ENCODE results near the gene MPND. TPM values are rescaled to one million over a fixed set of nuclear protein-coding genes. Genes with fewer than 3 reads are reported as not detected.

The MPND gene
- total and polyA plus RNA-seq, 2 of the 13 experiments (the other 11 are each of a cell fraction or from before 2014, with no cell fraction given) = 10.8 to 15.8 TPM

DNA sequence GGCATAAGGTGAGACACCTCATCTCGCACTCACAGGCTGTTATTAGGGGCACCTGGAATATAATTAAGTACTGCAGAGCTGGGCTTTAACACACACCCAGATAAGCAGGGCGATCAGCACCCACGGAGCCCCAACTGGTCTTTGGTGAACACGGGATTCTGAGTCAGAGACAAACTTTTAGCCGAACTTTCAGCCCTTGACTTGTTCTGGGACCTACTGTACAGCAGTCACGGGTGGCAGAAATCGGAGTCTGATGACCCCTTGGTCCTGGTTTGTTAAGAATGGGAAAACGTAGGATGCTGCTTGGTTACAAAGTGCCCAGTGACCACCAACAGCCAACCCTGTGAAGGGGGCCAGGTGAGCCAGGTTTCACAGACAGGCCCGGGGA lies 47.9 kb downstream of the MPND start (continued):
- TF ChIP-seq, protein P1, sequence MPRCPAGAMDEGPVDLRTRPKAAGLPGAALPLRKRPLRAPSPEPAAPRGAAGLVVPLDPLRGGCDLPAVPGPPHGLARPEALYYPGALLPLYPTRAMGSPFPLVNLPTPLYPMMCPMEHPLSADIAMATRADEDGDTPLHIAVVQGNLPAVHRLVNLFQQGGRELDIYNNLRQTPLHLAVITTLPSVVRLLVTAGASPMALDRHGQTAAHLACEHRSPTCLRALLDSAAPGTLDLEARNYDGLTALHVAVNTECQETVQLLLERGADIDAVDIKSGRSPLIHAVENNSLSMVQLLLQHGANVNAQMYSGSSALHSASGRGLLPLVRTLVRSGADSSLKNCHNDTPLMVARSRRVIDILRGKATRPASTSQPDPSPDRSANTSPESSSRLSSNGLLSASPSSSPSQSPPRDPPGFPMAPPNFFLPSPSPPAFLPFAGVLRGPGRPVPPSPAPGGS (CRISPR knock-in tag; IDR thresholded peaks at IDR 0.05) = no peak
- TF ChIP-seq GFI1 (CRISPR knock-in tag; IDR thresholded peaks at IDR 0.05; ENCODE audit: borderline replicate concordance) (no peak), ISX (CRISPR knock-in tag; conservative IDR thresholded peaks at IDR 0.05) (no peak), ZNF354B (CRISPR knock-in tag; IDR thresholded peaks at IDR 0.05) (no peak), ASH2L (IDR thresholded peaks at IDR 0.05; ENCODE audit: insufficient read length, low read depth, low read length) (peak; percentile 3), KDM6A (CRISPR knock-in tag; IDR thresholded peaks at IDR 0.05; ENCODE audit: low read depth) (no peak), SMAD1 (CRISPR knock-in tag; IDR thresholded peaks at IDR 0.05; ENCODE audit: borderline replicate concordance, low read depth) (no peak), WIZ (CRISPR knock-in tag; IDR thresholded peaks at IDR 0.05) (no peak), ZKSCAN1 (IDR thresholded peaks at IDR 0.05; ENCODE audit: low read length) (0 out of 2 replicates have a peak, but pooled peaks have one; percentile 0), ZNF124 (CRISPR knock-in tag; IDR thresholded peaks at IDR 0.05) (no peak), ZNF652 (CRISPR knock-in tag; IDR thresholded peaks at IDR 0.05; ENCODE audit: borderline replicate concordance, low read depth) (no peak), PRPF4 (IDR thresholded peaks at IDR 0.05; ENCODE audit: low read depth, low read length, poor library complexity, severe bottlenecking) (no peak), PTBP1 (IDR thresholded peaks at IDR 0.05; ENCODE audit: low read depth, low read length, poor library complexity, severe bottlenecking) (no peak), POLR2AphosphoS2 (IDR thresholded peaks at IDR 0.05; ENCODE audit: low read depth, low read length) (no peak), ZNF496 (CRISPR knock-in tag; IDR thresholded peaks at IDR 0.05; ENCODE audit: insufficient replicate concordance) (no peak), HNRNPK (IDR thresholded peaks at IDR 0.05; ENCODE audit: low read depth, low read length, poor library complexity, severe bottlenecking) (no peak), ZNF713 (CRISPR knock-in tag; IDR thresholded peaks at IDR 0.05) (no peak), PAX8 (CRISPR knock-in tag; IDR thresholded peaks at IDR 0.05; ENCODE audit: borderline replicate concordance) (no peak)
- TF ChIP-seq, protein P2, sequence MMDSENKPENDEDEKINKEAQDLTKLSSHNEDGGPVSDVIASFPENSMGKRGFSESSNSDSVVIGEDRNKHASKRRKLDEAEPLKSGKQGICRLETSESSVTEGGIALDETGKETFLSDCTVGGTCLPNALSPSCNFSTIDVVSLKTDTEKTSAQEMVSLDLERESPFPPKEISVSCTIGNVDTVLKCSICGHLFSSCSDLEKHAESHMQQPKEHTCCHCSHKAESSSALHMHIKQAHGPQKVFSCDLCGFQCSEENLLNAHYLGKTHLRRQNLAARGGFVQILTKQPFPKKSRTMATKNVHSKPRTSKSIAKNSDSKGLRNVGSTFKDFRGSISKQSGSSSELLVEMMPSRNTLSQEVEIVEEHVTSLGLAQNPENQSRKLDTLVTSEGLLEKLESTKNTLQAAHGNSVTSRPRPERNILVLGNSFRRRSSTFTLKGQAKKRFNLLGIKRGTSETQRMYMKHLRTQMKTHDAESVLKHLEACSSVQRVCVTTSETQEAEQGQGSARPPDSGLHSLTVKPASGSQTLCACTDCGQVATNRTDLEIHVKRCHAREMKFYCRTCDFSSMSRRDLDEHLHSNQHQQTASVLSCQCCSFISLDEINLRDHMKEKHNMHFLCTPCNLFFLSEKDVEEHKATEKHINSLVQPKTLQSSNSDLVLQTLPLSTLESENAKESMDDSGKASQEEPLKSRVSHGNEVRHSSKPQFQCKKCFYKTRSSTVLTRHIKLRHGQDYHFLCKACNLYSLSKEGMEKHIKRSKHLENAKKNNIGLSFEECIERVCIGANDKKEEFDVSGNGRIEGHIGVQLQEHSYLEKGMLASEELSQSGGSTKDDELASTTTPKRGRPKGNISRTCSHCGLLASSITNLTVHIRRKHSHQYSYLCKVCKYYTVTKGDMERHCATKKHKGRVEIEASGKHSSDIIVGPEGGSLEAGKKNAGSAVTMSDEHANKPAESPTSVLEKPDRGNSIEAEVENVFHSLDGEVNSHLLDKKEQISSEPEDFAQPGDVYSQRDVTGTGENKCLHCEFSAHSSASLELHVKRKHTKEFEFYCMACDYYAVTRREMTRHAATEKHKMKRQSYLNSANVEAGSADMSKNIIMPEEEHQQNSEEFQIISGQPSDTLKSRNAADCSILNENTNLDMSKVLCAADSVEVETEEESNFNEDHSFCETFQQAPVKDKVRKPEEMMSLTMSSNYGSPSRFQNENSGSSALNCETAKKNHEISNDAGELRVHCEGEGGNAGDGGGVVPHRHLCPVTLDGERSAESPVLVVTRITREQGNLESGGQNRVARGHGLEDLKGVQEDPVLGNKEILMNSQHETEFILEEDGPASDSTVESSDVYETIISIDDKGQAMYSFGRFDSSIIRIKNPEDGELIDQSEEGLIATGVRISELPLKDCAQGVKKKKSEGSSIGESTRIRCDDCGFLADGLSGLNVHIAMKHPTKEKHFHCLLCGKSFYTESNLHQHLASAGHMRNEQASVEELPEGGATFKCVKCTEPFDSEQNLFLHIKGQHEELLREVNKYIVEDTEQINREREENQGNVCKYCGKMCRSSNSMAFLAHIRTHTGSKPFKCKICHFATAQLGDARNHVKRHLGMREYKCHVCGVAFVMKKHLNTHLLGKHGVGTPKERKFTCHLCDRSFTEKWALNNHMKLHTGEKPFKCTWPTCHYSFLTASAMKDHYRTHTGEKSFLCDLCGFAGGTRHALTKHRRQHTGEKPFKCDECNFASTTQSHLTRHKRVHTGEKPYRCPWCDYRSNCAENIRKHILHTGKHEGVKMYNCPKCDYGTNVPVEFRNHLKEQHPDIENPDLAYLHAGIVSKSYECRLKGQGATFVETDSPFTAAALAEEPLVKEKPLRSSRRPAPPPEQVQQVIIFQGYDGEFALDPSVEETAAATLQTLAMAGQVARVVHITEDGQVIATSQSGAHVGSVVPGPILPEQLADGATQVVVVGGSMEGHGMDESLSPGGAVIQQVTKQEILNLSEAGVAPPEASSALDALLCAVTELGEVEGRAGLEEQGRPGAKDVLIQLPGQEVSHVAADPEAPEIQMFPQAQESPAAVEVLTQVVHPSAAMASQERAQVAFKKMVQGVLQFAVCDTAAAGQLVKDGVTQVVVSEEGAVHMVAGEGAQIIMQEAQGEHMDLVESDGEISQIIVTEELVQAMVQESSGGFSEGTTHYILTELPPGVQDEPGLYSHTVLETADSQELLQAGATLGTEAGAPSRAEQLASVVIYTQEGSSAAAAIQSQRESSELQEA (CRISPR knock-in tag; IDR thresholded peaks at IDR 0.05; ENCODE audit: not compliant biosample characterization) = no peak
- TF ChIP-seq, protein P3, sequence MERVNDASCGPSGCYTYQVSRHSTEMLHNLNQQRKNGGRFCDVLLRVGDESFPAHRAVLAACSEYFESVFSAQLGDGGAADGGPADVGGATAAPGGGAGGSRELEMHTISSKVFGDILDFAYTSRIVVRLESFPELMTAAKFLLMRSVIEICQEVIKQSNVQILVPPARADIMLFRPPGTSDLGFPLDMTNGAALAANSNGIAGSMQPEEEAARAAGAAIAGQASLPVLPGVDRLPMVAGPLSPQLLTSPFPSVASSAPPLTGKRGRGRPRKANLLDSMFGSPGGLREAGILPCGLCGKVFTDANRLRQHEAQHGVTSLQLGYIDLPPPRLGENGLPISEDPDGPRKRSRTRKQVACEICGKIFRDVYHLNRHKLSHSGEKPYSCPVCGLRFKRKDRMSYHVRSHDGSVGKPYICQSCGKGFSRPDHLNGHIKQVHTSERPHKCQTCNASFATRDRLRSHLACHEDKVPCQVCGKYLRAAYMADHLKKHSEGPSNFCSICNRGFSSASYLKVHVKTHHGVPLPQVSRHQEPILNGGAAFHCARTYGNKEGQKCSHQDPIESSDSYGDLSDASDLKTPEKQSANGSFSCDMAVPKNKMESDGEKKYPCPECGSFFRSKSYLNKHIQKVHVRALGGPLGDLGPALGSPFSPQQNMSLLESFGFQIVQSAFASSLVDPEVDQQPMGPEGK (CRISPR knock-in tag; IDR thresholded peaks at IDR 0.05) = no peak

All from HepG2 (cell line).